T-cell (primary cell): Measurements from ENCODE around the gene CTNND2. TPM values are rescaled to one million over a fixed set of nuclear protein-coding genes. Genes with fewer than 3 reads are reported as not detected.

Source experiments
- ATAC-seq, 4 experiments: fragments of 200-7000 bp in 3 of 4; fragments of 150-1000 bp in 1 of 4; cut with Tn5 transposase; replicated peaks in 1 of 4; 1 replicate in 3 of 4; 2 replicates in 1 of 4; pipeline ENCODE4 v1.10.0; 2021; ENCODE audit warnings: moderate library complexity in 3 of 4, mild to moderate bottlenecking in 2 of 4, moderate number of reproducible peaks in 1 of 4
- CTCF ChIA-PET, 2 donors: fragments of 300-600 bp; sonication (Branson Sonifier 250); formaldehyde crosslinking; loops; one replicate each; lab custom pipeline; 2022; ENCODE audit warnings: antibody characterized with exemption in 2 of 2; lab: Charles Lee
- POLR2A ChIA-PET, 2 donors: fragments of 300-600 bp; sonication (Branson Sonifier 250); formaldehyde crosslinking; loops; one replicate each; lab custom pipeline; 2022; ENCODE audit warnings: antibody characterized with exemption in 2 of 2; lab: Charles Lee
- DNase-seq, 35 experiments: peaks; one replicate each; pipeline versions ENCODE4 v3.0.0 to v3.0.0-alpha.2; 2013 to 2023
- H3K27ac ChIP-seq: one replicate; pipeline ENCODE4 v1.5.1; 2013; ENCODE audit warnings: low read length
- H3K27me3 ChIP-seq, 2 experiments: replicated peaks in 1 of 2; 1 replicate in 1 of 2; 2 replicates in 1 of 2; pipeline versions ENCODE4 v1.6.1 to v1.7.0; 2013; ENCODE audit warnings: low read length in 1 of 2, mixed read lengths in 1 of 2; ENCODE audit not compliant: control insufficient read depth in 2 of 2, insufficient read depth in 2 of 2; ENCODE audit errors: extremely low read depth in 1 of 2
- H3K36me3 ChIP-seq, 2 donors: 1 replicate in 1 of 2; 2 replicates in 1 of 2; pipeline versions ENCODE4 v1.6.1 to v1.7.0; 2013; ENCODE audit warnings: low read length in 1 of 2; ENCODE audit not compliant: control insufficient read depth in 2 of 2, insufficient read depth in 1 of 2; ENCODE audit errors: extremely low read depth in 1 of 2
- H3K4me1 ChIP-seq, 2 experiments: 1 replicate in 1 of 2; 2 replicates in 1 of 2; pipeline versions ENCODE4 v1.6.1 to v1.7.0; 2013; ENCODE audit warnings: low read length in 2 of 2, mixed read lengths in 1 of 2; ENCODE audit not compliant: insufficient read depth in 2 of 2, control insufficient read depth in 1 of 2; ENCODE audit errors: extremely low read depth in 1 of 2
- H3K4me3 ChIP-seq, 2 donors: 1 replicate in 1 of 2; 2 replicates in 1 of 2; pipeline versions ENCODE4 v1.5.1 to v1.7.0; 2013; ENCODE audit warnings: mild to moderate bottlenecking in 2 of 2, low read length in 1 of 2, moderate library complexity in 1 of 2; ENCODE audit not compliant: control insufficient read depth in 1 of 2; ENCODE audit errors: extremely low read depth in 1 of 2
- H3K9me3 ChIP-seq: 2 replicates; pipeline ENCODE4 v1.7.0; 2013
- H3K27ac Mint-ChIP-seq, 2 donors: one replicate each; pipeline ENCODE4 v1.8.0; 2020 to 2021; ENCODE audit warnings: mild to moderate bottlenecking in 2 of 2, mixed read lengths in 2 of 2
- H3K27me3 Mint-ChIP-seq, 2 donors: one replicate each; pipeline ENCODE4 v1.8.0; 2021 to 2022; ENCODE audit warnings: mixed read lengths in 2 of 2
- H3K36me3 Mint-ChIP-seq: one replicate; pipeline ENCODE4 v1.8.0; 2021; ENCODE audit warnings: mixed read lengths
- H3K4me1 Mint-ChIP-seq, 3 donors: one replicate each; pipeline ENCODE4 v1.8.0; 2020 to 2022; ENCODE audit warnings: mixed read lengths in 3 of 3, mild to moderate bottlenecking in 1 of 3
- H3K4me3 Mint-ChIP-seq, 3 donors: one replicate each; pipeline ENCODE4 v1.8.0; 2020 to 2022; ENCODE audit warnings: mild to moderate bottlenecking in 3 of 3, mixed read lengths in 3 of 3, moderate library complexity in 3 of 3
- H3K9me3 Mint-ChIP-seq, 3 donors: one replicate each; pipeline ENCODE4 v1.8.0; 2020 to 2022; ENCODE audit warnings: mixed read lengths in 3 of 3
- WGBS: methylation state at CpG from one replicate; pipeline ENCODE4 v1.1.5; 2013; ENCODE audit warnings: missing lambda C conversion rate; ENCODE audit not compliant: insufficient coverage; 5-methylcytosine and 5-hydroxymethylcytosine counted together
- total RNA-seq, 35 experiments: library from RNA in 6 of 35; stranded (reverse) in 6 of 35; fragments of 120-200 nt in 1 of 35; gene quantifications; one replicate each; pipeline versions ENCODE4 v1.2.1 to v1.2.4 and lab custom pipeline; 2013 to 2026

Gene CTNND2
- total RNA-seq, 5 donors from 2014 or later (not counting 1 experiment from before 2014, with no cell fraction given): 0.22 TPM; not detected in 4

DNA sequence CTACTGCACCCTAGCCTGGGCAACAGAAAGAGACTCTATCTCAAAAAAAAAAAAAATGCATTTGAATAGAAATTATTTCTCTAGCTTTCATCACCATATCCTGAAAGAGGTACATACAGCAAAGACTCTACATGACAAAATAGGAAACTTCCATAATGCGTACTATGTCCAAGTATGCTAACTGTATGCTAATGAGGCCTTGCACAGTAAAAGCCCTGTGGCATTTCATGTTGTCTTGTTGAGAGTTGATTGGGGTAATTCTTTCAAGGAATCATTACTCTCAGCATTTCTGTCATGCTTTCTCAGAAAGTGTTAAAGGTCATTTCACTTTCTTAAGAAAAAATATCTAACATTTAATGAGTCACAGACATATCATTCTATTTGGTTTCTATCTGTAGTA is 393.4 kb downstream of the CTNND2 start:
- Mint-ChIP-seq H3K36me3 (no peaks in the 10 kb centered on the region), H3K27me3 (peaks cover 0 to 6% of the 10 kb centered on the region in 2 donors), H3K9me3 (peaks cover 0 to 3% (median 0%) of the 10 kb centered on the region in 3 donors), H3K4me3 (no peak overlapping the region), H3K27ac (no peak overlapping the region), H3K4me1 (no peaks in the 10 kb centered on the region)
- Histone ChIP-seq H3K4me3 (no peak overlapping the region), H3K9me3 (no peaks in the 10 kb centered on the region), H3K36me3 (no peaks in the 10 kb centered on the region), H3K4me1 (no peaks in the 10 kb centered on the region), H3K27ac (no peak overlapping the region), H3K27me3 (no peaks in the 10 kb centered on the region)
- ChIA-PET CTCF (no interaction called here), POLR2A (no interaction called here)
- WGBS: no CpG with 5 or more reads among the region's 1 CpG
- ATAC-seq: no peak
- no peak for DNase-seq

DNA sequence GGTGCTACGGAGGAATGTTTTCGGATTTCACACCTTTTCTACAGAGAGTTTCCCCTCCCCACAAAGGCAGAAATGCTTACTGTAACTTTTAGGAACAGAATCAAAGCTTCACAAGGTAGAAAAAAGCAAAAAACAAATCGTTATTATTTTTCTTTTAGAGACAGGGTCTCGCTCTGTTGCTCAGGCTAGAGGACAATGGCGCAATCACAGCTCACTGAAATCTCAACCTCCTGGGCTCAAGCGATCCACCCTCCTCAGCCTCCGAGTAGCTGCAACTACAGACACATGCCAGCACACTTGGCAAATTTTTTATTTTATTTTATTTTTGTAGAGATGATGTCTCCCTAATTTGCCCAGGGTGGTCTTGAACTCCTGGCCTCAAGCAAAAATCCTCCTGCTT is 394.5 kb downstream of the CTNND2 start:
- DNase-seq (no peak), ATAC-seq (no peak)
- POLR2A ChIA-PET: no interaction called here
- CTCF ChIA-PET: interaction anchor here in 1 of 2 donors (0.6 kb wide), 1 partner anchor 292 kb away, joined by 4 read pairs; no protein-coding TSS in a partner anchor
- peaks cover 0 to 3% (median 0%) of the 10 kb centered on the region in 3 donors for H3K9me3 Mint-ChIP-seq
- H3K27me3 ChIP-seq: no peaks in the 10 kb centered on the region
- no peaks in the 10 kb centered on the region for H3K4me1 ChIP-seq
- no peak overlapping the region for H3K27ac ChIP-seq
- no peaks in the 10 kb centered on the region for H3K36me3 ChIP-seq
- H3K36me3 Mint-ChIP-seq: no peaks in the 10 kb centered on the region
- peaks cover 0 to 9% of the 10 kb centered on the region in 2 donors for H3K27me3 Mint-ChIP-seq
- no peak overlapping the region for H3K27ac Mint-ChIP-seq
- H3K4me3 Mint-ChIP-seq: no peak overlapping the region
- no peaks in the 10 kb centered on the region for H3K4me1 Mint-ChIP-seq
- WGBS: 74% methylated on average over 4 of the region's 7 CpGs
- H3K9me3 ChIP-seq: no peaks in the 10 kb centered on the region
- H3K4me3 ChIP-seq: no peak overlapping the region

GRCh38 chr5:11507156-11507910 is 396.9 kb downstream of the CTNND2 start:
- Mint-ChIP-seq H3K4me1 (no peaks in the 10 kb centered on the region), H3K27me3 (peaks cover 0 to 9% of the 10 kb centered on the region in 2 donors), H3K36me3 (no peaks in the 10 kb centered on the region), H3K9me3 (peaks cover 0 to 3% (median 0%) of the 10 kb centered on the region in 3 donors), H3K4me3 (no peak overlapping the region), H3K27ac (no peak overlapping the region)
- Histone ChIP-seq H3K4me1 (no peaks in the 10 kb centered on the region), H3K36me3 (no peaks in the 10 kb centered on the region), H3K4me3 (no peak overlapping the region), H3K27ac (no peak overlapping the region), H3K27me3 (no peaks in the 10 kb centered on the region), H3K9me3 (no peaks in the 10 kb centered on the region)
- ATAC-seq: no peak
- POLR2A ChIA-PET: no interaction called here
- DNase-seq: no peak
- 7% methylated on average over 5 of the region's 9 CpGs for WGBS
- CTCF ChIA-PET: no interaction called here

DNA sequence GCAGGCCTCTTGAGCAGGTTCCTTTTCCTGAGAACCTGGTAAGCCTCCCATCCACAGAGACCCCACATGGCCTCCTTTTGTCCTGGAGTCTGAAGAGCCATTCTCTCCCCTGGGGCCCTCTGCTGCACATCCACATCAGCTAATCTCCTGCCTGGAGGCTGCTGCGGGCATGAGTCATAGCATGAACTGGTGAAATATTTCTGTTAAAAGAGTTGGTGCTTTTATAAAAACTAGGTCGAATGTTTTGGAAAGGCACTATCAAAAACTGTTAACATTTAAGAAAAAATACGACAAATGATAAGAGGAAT is 399.4 kb downstream of the CTNND2 start:
- ChIA-PET POLR2A (interaction anchor here in 1 of 2 donors (0.5 kb wide), 1 partner anchor 122 kb away, joined by 3 read pairs; no protein-coding TSS in a partner anchor), CTCF (no interaction called here)

DNA sequence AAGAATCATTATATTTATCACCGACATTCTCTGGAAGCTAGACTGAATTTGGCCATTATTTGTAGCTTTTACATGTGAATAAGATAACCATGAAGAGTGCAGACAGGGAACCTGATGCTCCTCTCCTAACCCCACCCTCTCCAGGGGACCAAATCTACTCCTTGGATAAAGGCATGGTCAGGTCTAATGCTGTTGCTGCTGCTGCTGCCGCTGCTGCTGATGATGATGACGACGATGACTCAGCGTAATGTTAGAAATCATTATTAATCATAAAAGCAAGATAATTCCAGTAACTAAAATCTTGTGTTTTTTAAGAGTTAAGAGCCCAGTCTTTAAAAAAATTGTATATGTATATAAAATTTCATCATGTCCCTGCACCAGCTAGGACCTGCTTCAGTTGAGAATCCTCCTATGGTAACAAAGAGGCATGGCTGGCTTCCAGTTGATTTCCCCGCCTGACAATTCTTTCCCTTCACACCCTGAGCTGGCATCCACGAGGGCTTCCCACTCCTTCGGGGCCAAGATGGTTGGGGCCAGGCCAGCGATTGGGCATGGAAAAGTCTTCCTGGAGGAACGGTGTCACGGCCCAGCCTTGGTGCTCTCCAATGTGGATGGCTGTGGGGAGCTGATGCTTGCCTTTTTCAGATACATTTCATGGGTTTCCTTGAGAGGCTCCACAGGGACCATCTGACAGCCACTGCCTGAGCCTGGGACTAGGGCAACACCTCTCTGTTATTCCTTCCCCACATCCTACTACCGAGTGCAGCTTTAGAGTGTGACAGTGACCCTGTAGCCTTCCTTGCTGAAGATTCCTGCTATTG is 400.0 kb downstream of the CTNND2 start:
- Mint-ChIP-seq H3K4me3 (no peak overlapping the region), H3K9me3 (peaks cover 0 to 3% (median 0%) of the 10 kb centered on the region in 3 donors), H3K27me3 (peaks cover 0 to 9% of the 10 kb centered on the region in 2 donors), H3K36me3 (no peaks in the 10 kb centered on the region), H3K27ac (no peak overlapping the region), H3K4me1 (no peaks in the 10 kb centered on the region)
- H3K27ac ChIP-seq: no peak overlapping the region
- DNase-seq: no peak
- no peaks in the 10 kb centered on the region for H3K4me1 ChIP-seq
- WGBS: 100% methylated on average over 2 of the region's 12 CpGs
- POLR2A ChIA-PET: interaction anchor here in 1 of 2 donors (0.5 kb wide), 1 partner anchor 122 kb away, joined by 3 read pairs; no protein-coding TSS in a partner anchor
- no peak overlapping the region for H3K4me3 ChIP-seq
- no peaks in the 10 kb centered on the region for H3K9me3 ChIP-seq
- CTCF ChIA-PET: no interaction called here
- no peaks in the 10 kb centered on the region for H3K27me3 ChIP-seq
- H3K36me3 ChIP-seq: no peaks in the 10 kb centered on the region
- ATAC-seq: no peak

More for the DNA sequence above, 399.4 kb downstream of the CTNND2 start:
- H3K4me3 Mint-ChIP-seq: no peak overlapping the region
- H3K27me3 ChIP-seq: no peaks in the 10 kb centered on the region
- H3K4me3 ChIP-seq: no peak overlapping the region
- H3K27me3 Mint-ChIP-seq: peaks cover 0 to 9% of the 10 kb centered on the region in 2 donors
- peaks cover 0 to 3% (median 0%) of the 10 kb centered on the region in 3 donors for H3K9me3 Mint-ChIP-seq
- H3K4me1 ChIP-seq: no peaks in the 10 kb centered on the region
- ATAC-seq (no peak), DNase-seq (no peak)
- H3K36me3 Mint-ChIP-seq: no peaks in the 10 kb centered on the region
- no peaks in the 10 kb centered on the region for H3K9me3 ChIP-seq
- H3K27ac Mint-ChIP-seq: no peak overlapping the region
- no peaks in the 10 kb centered on the region for H3K36me3 ChIP-seq
- no CpG with 5 or more reads among the region's 3 CpGs for WGBS
- H3K4me1 Mint-ChIP-seq: no peaks in the 10 kb centered on the region
- H3K27ac ChIP-seq: no peak overlapping the region

DNA sequence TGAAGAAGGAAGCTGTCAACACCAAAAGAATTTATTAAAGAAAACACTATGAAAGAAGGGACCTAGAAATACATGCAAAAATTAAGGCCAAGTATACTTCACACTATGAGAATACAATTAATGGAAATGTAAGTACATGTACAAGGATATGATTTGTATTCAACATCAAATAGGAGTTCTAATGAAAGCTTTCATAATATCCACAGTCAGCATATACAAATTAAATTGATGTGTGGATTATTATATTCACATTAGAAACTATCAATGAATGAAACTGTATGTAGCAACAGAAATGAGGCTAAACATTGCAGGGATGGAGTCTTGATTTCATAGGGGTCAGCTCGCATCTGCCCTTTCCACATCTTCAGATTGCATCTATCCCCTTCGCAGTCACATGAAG is 401.5 kb downstream of the CTNND2 start:
- POLR2A ChIA-PET: no interaction called here
- WGBS: no CpG with 5 or more reads among the region's 2 CpGs

More for the DNA sequence above, 401.5 kb downstream of the CTNND2 start:
- H3K4me1 ChIP-seq: no peaks in the 10 kb centered on the region
- no peaks in the 10 kb centered on the region for H3K4me1 Mint-ChIP-seq
- no peak overlapping the region for H3K4me3 ChIP-seq
- CTCF ChIA-PET: no interaction called here
- peaks cover 0 to 3% (median 0%) of the 10 kb centered on the region in 3 donors for H3K9me3 Mint-ChIP-seq
- DNase-seq (no peak), ATAC-seq (no peak)
- H3K27ac ChIP-seq: no peak overlapping the region
- H3K27me3 Mint-ChIP-seq: peaks cover 0 to 12% of the 10 kb centered on the region in 2 donors
- no peak overlapping the region for H3K4me3 Mint-ChIP-seq
- H3K36me3 ChIP-seq: no peaks in the 10 kb centered on the region
- no peaks in the 10 kb centered on the region for H3K27me3 ChIP-seq
- no peaks in the 10 kb centered on the region for H3K36me3 Mint-ChIP-seq
- no peak overlapping the region for H3K27ac Mint-ChIP-seq
- H3K9me3 ChIP-seq: no peaks in the 10 kb centered on the region
